Measurements from ENCODE around the gene CBLB. TPM values are rescaled to one million over a fixed set of nuclear protein-coding genes. Genes with fewer than 3 reads are reported as not detected.

Gene CBLB
- total RNA-seq, 2 donors from 2014 or later: 20.2 to 34.5 TPM

DNA sequence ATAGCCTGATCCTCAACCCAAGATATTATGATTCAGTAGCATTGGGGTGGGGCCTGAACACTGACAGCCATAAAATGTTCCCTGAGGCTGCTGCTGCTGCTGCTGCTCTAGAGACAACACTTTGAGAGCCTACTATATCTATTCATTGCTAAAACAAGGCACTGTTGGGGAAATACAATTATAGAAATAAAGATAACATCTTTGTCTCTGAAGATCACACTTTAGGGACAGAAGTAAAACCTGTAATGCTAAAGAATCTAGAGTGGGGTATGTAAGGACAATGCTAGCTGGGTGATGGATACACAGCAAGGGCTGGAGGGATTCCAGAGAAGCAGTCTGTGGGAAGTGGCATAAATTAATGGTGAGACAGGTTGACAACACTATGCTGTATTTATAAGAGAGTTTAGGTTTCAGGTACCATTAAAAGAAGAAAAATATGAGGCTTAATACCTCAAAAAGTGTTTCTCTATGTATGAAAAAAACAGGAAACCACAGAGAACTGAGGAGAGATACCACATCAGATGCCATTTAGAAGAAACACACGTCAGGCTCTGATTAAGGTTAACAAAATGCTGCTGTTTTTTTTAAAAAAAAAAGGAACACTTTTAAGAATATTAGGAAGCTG lies 115.9 kb downstream of the CBLB start:
- no peak for DNase-seq
- Histone ChIP-seq H3K27me3 (no peaks in the 10 kb centered on the region), H3K36me3 (no peaks in the 10 kb centered on the region), H3K9me3 (no peaks in the 10 kb centered on the region), H3K4me1 (no peaks in the 10 kb centered on the region), H3K9ac (ENCODE audit: low read depth in 2 of 2, low read length in 2 of 2) (no peak overlapping the region), H3K4me3 (no peak overlapping the region), H3K27ac (peak overlapping the region; percentile 16)
- TF ChIP-seq, protein P1, sequence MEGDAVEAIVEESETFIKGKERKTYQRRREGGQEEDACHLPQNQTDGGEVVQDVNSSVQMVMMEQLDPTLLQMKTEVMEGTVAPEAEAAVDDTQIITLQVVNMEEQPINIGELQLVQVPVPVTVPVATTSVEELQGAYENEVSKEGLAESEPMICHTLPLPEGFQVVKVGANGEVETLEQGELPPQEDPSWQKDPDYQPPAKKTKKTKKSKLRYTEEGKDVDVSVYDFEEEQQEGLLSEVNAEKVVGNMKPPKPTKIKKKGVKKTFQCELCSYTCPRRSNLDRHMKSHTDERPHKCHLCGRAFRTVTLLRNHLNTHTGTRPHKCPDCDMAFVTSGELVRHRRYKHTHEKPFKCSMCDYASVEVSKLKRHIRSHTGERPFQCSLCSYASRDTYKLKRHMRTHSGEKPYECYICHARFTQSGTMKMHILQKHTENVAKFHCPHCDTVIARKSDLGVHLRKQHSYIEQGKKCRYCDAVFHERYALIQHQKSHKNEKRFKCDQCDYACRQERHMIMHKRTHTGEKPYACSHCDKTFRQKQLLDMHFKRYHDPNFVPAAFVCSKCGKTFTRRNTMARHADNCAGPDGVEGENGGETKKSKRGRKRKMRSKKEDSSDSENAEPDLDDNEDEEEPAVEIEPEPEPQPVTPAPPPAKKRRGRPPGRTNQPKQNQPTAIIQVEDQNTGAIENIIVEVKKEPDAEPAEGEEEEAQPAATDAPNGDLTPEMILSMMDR (IDR thresholded peaks at IDR 0.05): no peak
- intact Hi-C loops (cut with DNase I): no loop called here

DNA sequence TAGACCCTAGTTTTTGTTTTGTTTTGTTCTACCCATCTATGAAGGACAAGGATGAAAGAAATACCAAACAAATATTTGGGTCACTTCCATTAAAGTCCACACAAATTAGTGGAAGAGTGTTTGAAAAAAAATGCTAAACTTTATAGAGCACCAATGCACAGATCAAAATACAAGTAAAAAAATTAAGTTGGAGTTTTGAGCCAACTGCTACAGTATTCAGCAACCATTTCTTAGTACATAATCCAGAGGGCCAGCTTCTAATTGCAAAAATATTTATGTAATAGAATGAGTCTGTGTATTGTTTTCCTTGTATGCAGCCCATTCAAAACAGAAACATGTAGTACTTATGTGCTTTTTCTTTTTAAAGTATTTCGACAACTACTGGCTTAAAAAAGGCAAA lies 121.1 kb downstream of the CBLB start:
- no peak for DNase-seq
- Histone ChIP-seq H3K27me3 (no peaks in the 10 kb centered on the region), H3K4me3 (no peak overlapping the region), H3K27ac (no peak overlapping the region), H3K4me1 (no peaks in the 10 kb centered on the region), H3K36me3 (no peaks in the 10 kb centered on the region), H3K9ac (ENCODE audit: low read depth in 2 of 2, low read length in 2 of 2) (no peak overlapping the region), H3K9me3 (no peaks in the 10 kb centered on the region)
- intact Hi-C loops (cut with DNase I): loop anchor here (10.0 kb wide), 1 partner anchor 117 kb away; the partner anchor contains the start of gene CBLB
- TF ChIP-seq, protein P1 (IDR thresholded peaks at IDR 0.05): no peak

DNA sequence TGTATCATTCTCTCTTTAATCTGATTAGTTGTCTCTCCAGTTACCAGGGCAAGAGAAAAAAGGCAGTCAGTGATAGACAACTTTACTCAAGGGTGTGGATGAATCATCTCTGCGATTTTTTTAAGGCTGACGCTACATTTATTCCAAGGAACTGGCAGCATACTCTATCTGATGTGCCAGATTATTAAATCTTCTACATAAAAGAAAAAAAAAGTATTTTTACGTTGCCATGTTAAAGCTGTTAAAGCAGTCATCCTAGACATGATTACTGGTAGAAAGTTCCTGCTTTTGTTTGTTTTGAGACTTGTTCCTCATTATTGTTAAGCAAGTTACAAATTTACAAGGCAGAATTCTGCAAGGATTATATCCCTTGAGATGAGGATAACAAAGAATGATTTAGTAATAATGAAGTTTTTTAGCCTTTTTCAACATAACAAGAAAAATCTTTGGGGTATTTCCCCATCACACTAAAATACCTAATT lies 121.7 kb downstream of the CBLB start:
- no peak for DNase-seq
- peak overlapping the region; percentile 50 for H3K27ac ChIP-seq
- TF ChIP-seq, protein P1 (IDR thresholded peaks at IDR 0.05): no peak
- no peaks in the 10 kb centered on the region for H3K27me3 ChIP-seq
- no peaks in the 10 kb centered on the region for H3K36me3 ChIP-seq
- H3K4me1 ChIP-seq: no peaks in the 10 kb centered on the region
- no peak overlapping the region for H3K9ac ChIP-seq (ENCODE audit: low read depth in 2 of 2, low read length in 2 of 2)
- no peaks in the 10 kb centered on the region for H3K9me3 ChIP-seq
- no peak overlapping the region for H3K4me3 ChIP-seq
- intact Hi-C loops (cut with DNase I): loop anchor here (10.0 kb wide), 1 partner anchor 118 kb away; the partner anchor contains the start of gene CBLB

DNA sequence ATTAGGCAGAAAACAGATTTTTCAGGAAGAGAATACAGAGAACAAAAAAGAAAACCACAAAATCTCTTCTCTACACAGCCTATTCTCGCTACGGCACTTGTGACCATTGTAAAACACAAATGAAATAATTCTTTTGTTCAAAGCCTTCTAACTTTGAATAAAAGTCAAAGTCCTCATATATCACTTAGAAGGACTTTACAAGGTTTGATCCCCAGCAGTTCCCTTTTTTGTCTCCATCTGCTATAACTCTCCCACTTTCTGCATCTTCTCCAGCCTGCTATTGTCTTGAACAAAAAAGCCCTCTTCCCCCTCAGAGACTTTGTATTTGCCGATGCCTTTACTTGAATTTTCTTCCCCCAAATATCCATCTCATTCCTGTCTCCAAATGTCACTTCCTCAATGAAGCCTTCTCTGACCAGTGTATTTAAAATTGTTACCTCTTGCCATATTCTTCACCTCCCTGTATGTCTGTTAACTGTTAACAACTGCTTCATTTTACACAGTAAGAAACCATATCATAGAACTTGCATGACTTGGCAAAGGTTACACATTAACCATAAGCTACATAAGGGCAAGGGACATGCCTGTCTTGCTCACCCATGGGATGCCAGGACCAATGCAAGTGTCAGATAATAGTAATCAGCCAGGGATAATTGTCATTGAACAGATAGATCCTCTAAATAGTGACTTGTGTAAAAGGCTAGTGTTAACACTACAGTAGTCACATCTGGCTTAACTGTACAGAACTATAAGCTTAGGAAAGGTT lies 122.4 kb downstream of the CBLB start:
- H3K9me3 ChIP-seq: no peaks in the 10 kb centered on the region
- H3K36me3 ChIP-seq: no peaks in the 10 kb centered on the region
- DNase-seq: no peak
- TF ChIP-seq, protein P1 (IDR thresholded peaks at IDR 0.05): no peak
- no peaks in the 10 kb centered on the region for H3K4me1 ChIP-seq
- peak overlapping the region in 1 of 2 donors; percentile 27 for H3K9ac ChIP-seq (ENCODE audit: low read depth in 2 of 2, low read length in 2 of 2)
- H3K27ac ChIP-seq: peak overlapping the region; percentile 50
- no peaks in the 10 kb centered on the region for H3K27me3 ChIP-seq
- H3K4me3 ChIP-seq: no peak overlapping the region
- intact Hi-C loops (cut with DNase I): loop anchor here (10.0 kb wide), 1 partner anchor 118 kb away; the partner anchor contains the start of gene CBLB

DNA sequence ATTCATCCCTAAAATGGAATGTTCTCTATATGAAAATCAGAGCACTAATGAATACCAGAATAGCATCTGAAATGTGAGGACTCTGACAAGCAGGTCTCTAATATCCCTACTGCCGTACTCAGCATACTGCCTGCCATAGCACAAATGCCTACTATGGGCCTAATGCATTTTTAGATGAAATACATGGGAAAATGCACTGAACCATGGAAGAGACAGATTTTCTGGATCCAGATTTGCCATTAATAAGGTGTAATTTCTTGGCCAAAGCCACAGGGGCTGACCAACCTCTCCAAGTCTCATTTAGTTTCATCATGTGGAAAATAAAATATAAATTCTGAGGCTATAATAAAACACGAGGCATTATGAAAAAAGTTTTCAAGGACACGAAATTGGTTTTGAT lies 123.8 kb downstream of the CBLB start:
- H3K27ac ChIP-seq: no peak overlapping the region
- H3K27me3 ChIP-seq: no peaks in the 10 kb centered on the region
- intact Hi-C loops (cut with DNase I): loop anchor here (10.0 kb wide), 1 partner anchor 120 kb away; the partner anchor contains the start of gene CBLB
- no peak overlapping the region for H3K4me3 ChIP-seq
- no peak for DNase-seq
- H3K36me3 ChIP-seq: no peaks in the 10 kb centered on the region
- no peaks in the 10 kb centered on the region for H3K4me1 ChIP-seq
- TF ChIP-seq, protein P1 (IDR thresholded peaks at IDR 0.05): no peak
- H3K9ac ChIP-seq (ENCODE audit: low read depth in 2 of 2, low read length in 2 of 2): no peak overlapping the region
- H3K9me3 ChIP-seq: no peaks in the 10 kb centered on the region

Measured in colonic mucosa (tissue), 4 donors.